Tibial artery (tissue), 4 donors: Measurements from ENCODE around the gene IMMP2L.

Experiments
- DNase-seq, 2 donors: peaks; one replicate each; pipeline ENCODE4 v3.0.0-alpha.2; 2019
- H3K27ac ChIP-seq, 2 donors: fragments of 200-600 bp; sonication (generic) in 1 of 2; 1 replicate in 1 of 2; 2 replicates in 1 of 2; pipeline ENCODE4 v1.5.1; 2018 to 2019; ENCODE audit warnings: mild to moderate bottlenecking in 1 of 2
- H3K27me3 ChIP-seq, 2 donors: fragments of 200-600 bp; sonication (generic) in 1 of 2; one replicate each; pipeline versions ENCODE4 v1.5.1 to v1.6.0; 2016 to 2019
- H3K36me3 ChIP-seq, 3 donors: fragments of 200-600 bp; sonication (generic) in 2 of 3; one replicate each; pipeline ENCODE4 v1.5.1; 2016 to 2019; ENCODE audit warnings: mild to moderate bottlenecking in 2 of 3
- H3K4me1 ChIP-seq, 4 donors: fragments of 200-600 bp; sonication (generic) in 2 of 4; 1 replicate in 3 of 4; 2 replicates in 1 of 4; pipeline ENCODE4 v1.5.1; 2016 to 2019
- H3K4me3 ChIP-seq, 2 donors: fragments of 200-600 bp; sonication (generic) in 1 of 2; 1 replicate in 1 of 2; 2 replicates in 1 of 2; pipeline ENCODE4 v1.5.1; 2018 to 2019; ENCODE audit warnings: mild to moderate bottlenecking in 2 of 2
- H3K9me3 ChIP-seq, 3 donors: fragments of 200-600 bp; sonication (generic) in 1 of 3; one replicate each; pipeline ENCODE4 v1.5.1; 2016 to 2019
- intact Hi-C: fragments of 100-400 bp; cut with DNase I; formaldehyde crosslinking; loops from one replicate; pipeline ENCODE4 v1.15.0; 2023; ENCODE audit warnings: low total_unique reads
- TF ChIP-seq, protein P1 (sequence below), 2 experiments: fragments of 200-600 bp in 1 of 2; fragments of 450-650 bp in 1 of 2; IDR thresholded peaks; one replicate each; pipeline ENCODE4 v1.5.1; 2017 to 2019; ENCODE audit warnings: antibody characterized with exemption in 2 of 2, mild to moderate bottlenecking in 1 of 2, moderate library complexity in 1 of 2

IMMP2L gene

DNA sequence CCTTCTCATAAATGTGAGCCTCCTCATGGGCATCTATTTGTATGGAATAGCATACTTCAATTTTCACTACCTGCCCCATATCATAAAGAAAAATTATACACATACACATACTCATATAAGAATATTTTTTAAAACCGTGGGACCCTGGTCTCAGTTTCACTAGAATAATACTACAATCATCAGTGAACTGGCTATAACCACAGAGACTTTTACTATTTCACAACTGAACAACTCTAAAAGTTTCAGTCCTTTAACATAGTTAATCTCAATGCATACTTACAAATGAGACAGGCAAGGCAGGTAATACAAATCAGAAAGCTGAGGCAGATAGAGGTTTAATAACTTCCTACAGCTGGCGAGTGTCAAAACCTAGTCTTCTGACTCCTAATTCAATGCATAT lies 388.3 kb downstream of the IMMP2L start:
- Histone ChIP-seq H3K36me3 (no peaks in the 10 kb centered on the region), H3K9me3 (peaks cover 0 to under 1% (median 0%) of the 10 kb centered on the region in 3 donors), H3K27ac (no peak overlapping the region), H3K27me3 (no peaks in the 10 kb centered on the region), H3K4me1 (no peaks in the 10 kb centered on the region), H3K4me3 (no peak overlapping the region)
- DNase-seq: no peak
- intact Hi-C loops: no loop called here
- TF ChIP-seq, protein P1, sequence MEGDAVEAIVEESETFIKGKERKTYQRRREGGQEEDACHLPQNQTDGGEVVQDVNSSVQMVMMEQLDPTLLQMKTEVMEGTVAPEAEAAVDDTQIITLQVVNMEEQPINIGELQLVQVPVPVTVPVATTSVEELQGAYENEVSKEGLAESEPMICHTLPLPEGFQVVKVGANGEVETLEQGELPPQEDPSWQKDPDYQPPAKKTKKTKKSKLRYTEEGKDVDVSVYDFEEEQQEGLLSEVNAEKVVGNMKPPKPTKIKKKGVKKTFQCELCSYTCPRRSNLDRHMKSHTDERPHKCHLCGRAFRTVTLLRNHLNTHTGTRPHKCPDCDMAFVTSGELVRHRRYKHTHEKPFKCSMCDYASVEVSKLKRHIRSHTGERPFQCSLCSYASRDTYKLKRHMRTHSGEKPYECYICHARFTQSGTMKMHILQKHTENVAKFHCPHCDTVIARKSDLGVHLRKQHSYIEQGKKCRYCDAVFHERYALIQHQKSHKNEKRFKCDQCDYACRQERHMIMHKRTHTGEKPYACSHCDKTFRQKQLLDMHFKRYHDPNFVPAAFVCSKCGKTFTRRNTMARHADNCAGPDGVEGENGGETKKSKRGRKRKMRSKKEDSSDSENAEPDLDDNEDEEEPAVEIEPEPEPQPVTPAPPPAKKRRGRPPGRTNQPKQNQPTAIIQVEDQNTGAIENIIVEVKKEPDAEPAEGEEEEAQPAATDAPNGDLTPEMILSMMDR (IDR thresholded peaks at IDR 0.05): no peak

- Histone ChIP-seq H3K27me3 (no peaks in the 10 kb centered on the region), H3K27ac (no peak overlapping the region), H3K9me3 (no peaks in the 10 kb centered on the region), H3K4me3 (no peak overlapping the region), H3K36me3 (no peaks in the 10 kb centered on the region), H3K4me1 (no peaks in the 10 kb centered on the region)
- intact Hi-C loops: no loop called here
- TF ChIP-seq, protein P1 (IDR thresholded peaks at IDR 0.05): no peak
- no peak for DNase-seq
Observed at GRCh38 chr7:111173528-111173927, 388.8 kb downstream of the IMMP2L start.

GRCh38 chr7:111172564-111173257 lies 389.6 kb downstream of the IMMP2L start:
- H3K4me1 ChIP-seq: no peaks in the 10 kb centered on the region
- H3K27ac ChIP-seq: no peak overlapping the region
- H3K36me3 ChIP-seq: no peaks in the 10 kb centered on the region
- no peaks in the 10 kb centered on the region for H3K9me3 ChIP-seq
- no peak overlapping the region for H3K4me3 ChIP-seq
- intact Hi-C loops: no loop called here
- TF ChIP-seq, protein P1 (IDR thresholded peaks at IDR 0.05): no peak
- DNase-seq: no peak
- no peaks in the 10 kb centered on the region for H3K27me3 ChIP-seq

- no peaks in the 10 kb centered on the region for H3K36me3 ChIP-seq
- no peaks in the 10 kb centered on the region for H3K27me3 ChIP-seq
- no peak for DNase-seq
- H3K27ac ChIP-seq: no peak overlapping the region
- intact Hi-C loops: no loop called here
- H3K4me1 ChIP-seq: no peaks in the 10 kb centered on the region
- no peak overlapping the region for H3K4me3 ChIP-seq
- no peaks in the 10 kb centered on the region for H3K9me3 ChIP-seq
- TF ChIP-seq, protein P1 (IDR thresholded peaks at IDR 0.05): no peak
Observed at GRCh38 chr7:111168182-111168581, 394.1 kb downstream of the IMMP2L start.

GRCh38 chr7:111164442-111164841 lies 397.9 kb downstream of the IMMP2L start:
- TF ChIP-seq, protein P1 (IDR thresholded peaks at IDR 0.05): no peak
- H3K4me1 ChIP-seq: peaks cover 0 to 7% (median 0%) of the 10 kb centered on the region in 4 donors
- no peak for DNase-seq
- H3K9me3 ChIP-seq: no peaks in the 10 kb centered on the region
- no peaks in the 10 kb centered on the region for H3K27me3 ChIP-seq
- no peak overlapping the region for H3K27ac ChIP-seq
- H3K4me3 ChIP-seq: no peak overlapping the region
- no peaks in the 10 kb centered on the region for H3K36me3 ChIP-seq
- intact Hi-C loops: no loop called here
